K562 (cell line): ENCODE results near the gene BRF1. TPM values are rescaled to one million over a fixed set of nuclear protein-coding genes. Genes with fewer than 3 reads are reported as not detected.
A peak's percentile ranks its signal among the peaks of the same experiment; 100 is the strongest.

ENCODE experiments used
- ATAC-seq: fragments of 200-7000 bp; cut with Tn5 transposase; 3 replicates; pipeline ENCODE4 v1.9.1; 2020; ENCODE audit warnings: moderate library complexity
- BruUV-seq: library from RNA; stranded (reverse); fragments of 400-500 nt; replicated peaks from 2 replicates; lab custom pipeline; 2021; lab: Mats Ljungman, UMichigan
- CTCF ChIA-PET: fragments of 300-600 bp; formaldehyde crosslinking; extraction: SDS; loops from one replicate; lab custom pipeline; 2021; ENCODE audit warnings: low intra/inter-chr PET ratio; lab: Yijun Ruan, JAX
- POLR2A ChIA-PET: fragments of 300-600, 350-650 bp; sonication (Branson Sonifier 250); formaldehyde crosslinking; extraction: SDS; loops from one replicate; lab custom pipeline; 2021; ENCODE audit warnings: antibody characterized with exemption, inconsistent platforms; lab: Yijun Ruan, JAX
- DNase-seq, 4 experiments: peaks; one replicate each; pipeline versions ENCODE4 v3.0.0 to v3.0.0-alpha.2; 2011 to 2018; ENCODE audit warnings: low spot score in 3 of 4, mixed read lengths in 3 of 4; ENCODE audit errors: extremely low read depth in 1 of 4
- FAIRE-seq: peaks from 2 replicates; lab custom pipeline; 2011; peaks lifted over from hg19 to GRCh38; lab: Jason Lieb, UNC
- H2AFZ ChIP-seq: 2 replicates; pipeline ENCODE4 v1.6.0; 2011; ENCODE audit warnings: low read depth, low read length, control low read depth, inconsistent platforms
- H3K27ac ChIP-seq: fragments of 200-600 bp; 3 replicates; pipeline ENCODE4 v1.8.0; 2011; ENCODE audit warnings: low read depth, mild to moderate bottlenecking, control low read depth, inconsistent platforms, low read length, moderate library complexity, mixed read lengths; ENCODE audit errors: extremely low read depth
- H3K27me3 ChIP-seq, 2 experiments: fragments of 300-600 bp in 1 of 2; 2 replicates in 1 of 2; 3 replicates in 1 of 2; pipeline versions ENCODE4 v1.6.0 to v1.8.0; 2011; ENCODE audit warnings: inconsistent platforms in 2 of 2, low read length in 2 of 2, mild to moderate bottlenecking in 1 of 2, mixed read lengths in 1 of 2, moderate library complexity in 1 of 2; ENCODE audit not compliant: control insufficient read depth in 2 of 2, insufficient read depth in 2 of 2
- H3K36me3 ChIP-seq: fragments of 300-600 bp; 3 replicates; pipeline ENCODE4 v1.8.0; 2011; ENCODE audit warnings: mild to moderate bottlenecking, low read length, inconsistent platforms; ENCODE audit not compliant: control insufficient read depth, insufficient read depth
- H3K4me1 ChIP-seq, 2 experiments: fragments of 200-600 bp in 1 of 2; replicated peaks in 1 of 2; 2 replicates in 1 of 2; 3 replicates in 1 of 2; pipeline versions ENCODE4 v1.5.1 to v1.8.0; 2011; ENCODE audit warnings: inconsistent platforms in 2 of 2, low read length in 2 of 2, mild to moderate bottlenecking in 1 of 2, mixed read lengths in 1 of 2, moderate library complexity in 1 of 2; ENCODE audit not compliant: control insufficient read depth in 2 of 2, insufficient read depth in 2 of 2
- H3K4me2 ChIP-seq: 2 replicates; pipeline ENCODE4 v1.6.1; 2011; ENCODE audit warnings: low read length, control low read depth, inconsistent platforms, mixed read lengths; ENCODE audit not compliant: insufficient read depth
- H3K4me3 ChIP-seq: fragments of 200-600 bp; sonication (generic), shearing (Covaris generic); 2 replicates; pipeline ENCODE4 v1.5.1; 2016; ENCODE audit warnings: control low read depth, inconsistent platforms
- H3K79me2 ChIP-seq: fragments of 200-600 bp; 3 replicates; pipeline ENCODE4 v1.8.0; 2011; ENCODE audit warnings: low read length, inconsistent platforms; ENCODE audit not compliant: control insufficient read depth, insufficient read depth
- H3K9ac ChIP-seq, 2 experiments: 2 replicates each; pipeline versions ENCODE4 v1.6.0 to v1.6.1; 2011; ENCODE audit warnings: low read depth in 2 of 2, low read length in 2 of 2, control low read depth in 1 of 2, inconsistent platforms in 1 of 2, mild to moderate bottlenecking in 1 of 2, mixed read lengths in 1 of 2; ENCODE audit not compliant: insufficient read depth in 1 of 2
- H3K9me1 ChIP-seq: one replicate; pipeline ENCODE4 v1.6.0; 2011; ENCODE audit warnings: inconsistent platforms, mild to moderate bottlenecking, low read length, moderate library complexity; ENCODE audit not compliant: control insufficient read depth, insufficient read depth
- H3K9me3 ChIP-seq: replicated peaks from 2 replicates; pipeline ENCODE4 v1.5.1; 2011; ENCODE audit warnings: low read depth, low read length, inconsistent platforms; ENCODE audit not compliant: control insufficient read depth, insufficient read depth
- H4K20me1 ChIP-seq: replicated peaks from 2 replicates; pipeline ENCODE4 v1.6.1; 2011; ENCODE audit warnings: low read length, inconsistent platforms, mixed read lengths; ENCODE audit not compliant: control insufficient read depth, insufficient read depth
- E2F5 ChIP-seq: sonication (generic); formaldehyde crosslinking; IDR thresholded peaks from 2 replicates; pipeline ENCODE4 v1.8.0; 2022; ENCODE audit warnings: mild to moderate bottlenecking, missing genetic modification reagents
- ELF4 ChIP-seq: fragments of 450-650 bp; formaldehyde crosslinking; IDR thresholded peaks from 2 replicates; pipeline ENCODE4 v1.4.0; 2022; ENCODE audit warnings: missing genetic modification characterization
- FOXJ2 ChIP-seq: fragments of 200-800 bp; sonication (Bioruptor generic); IDR thresholded peaks from 2 replicates; pipeline ENCODE4 v1.6.1; 2016; ENCODE audit warnings: missing genetic modification characterization, missing compliant biosample characterization
- IRF2 ChIP-seq: sonication (generic); formaldehyde crosslinking; IDR thresholded peaks from 2 replicates; pipeline ENCODE4 v1.8.1; 2022; ENCODE audit warnings: mild to moderate bottlenecking, missing genetic modification reagents
- JUNB ChIP-seq: fragments of 450-650 bp; formaldehyde crosslinking; conservative IDR thresholded peaks from 2 replicates; pipeline ENCODE4 v1.4.0; 2020; ENCODE audit warnings: mild to moderate bottlenecking
- MNT ChIP-seq, 2 experiments: fragments of 450-650 bp; conservative IDR thresholded peaks; 2 replicates each; pipeline ENCODE4 v1.6.1; 2017; ENCODE audit warnings: mild to moderate bottlenecking in 2 of 2, moderate library complexity in 2 of 2
- NFXL1 ChIP-seq: fragments of 450-650 bp; formaldehyde crosslinking; IDR thresholded peaks from 2 replicates; pipeline ENCODE4 v1.4.0; 2021; ENCODE audit warnings: mild to moderate bottlenecking
- PCBP1 ChIP-seq: fragments of 200-400 bp; formaldehyde crosslinking; IDR thresholded peaks from 2 replicates; pipeline ENCODE4 v1.6.1; 2018; ENCODE audit warnings: mild to moderate bottlenecking, low read depth, low read length; ENCODE audit not compliant: poor library complexity, severe bottlenecking
- USF1 ChIP-seq: sonication (generic); formaldehyde crosslinking; IDR thresholded peaks from 2 replicates; pipeline ENCODE4 v1.9.0; 2022; ENCODE audit warnings: mild to moderate bottlenecking, missing genetic modification reagents
- ZNF740 ChIP-seq, 3 experiments: fragments of 200-800 bp in 1 of 3; sonication (Bioruptor generic) in 1 of 3; sonication (generic) in 1 of 3; formaldehyde crosslinking in 1 of 3; IDR thresholded peaks; 2 replicates each; pipeline versions ENCODE4 v1.6.1 to v1.8.0; 2016 to 2022; ENCODE audit warnings: mild to moderate bottlenecking in 2 of 3, missing compliant biosample characterization in 2 of 3, missing genetic modification characterization in 2 of 3, missing genetic modification reagents in 1 of 3
- WGBS: fragments of 100-300 bp; shearing (Covaris generic); methylation state at CpG from one replicate; pipeline ENCODE4 v1.1.6; 2016; ENCODE audit warnings: low coverage, mixed read lengths; ENCODE audit not compliant: insufficient coverage; ENCODE audit errors: missing lambda C conversion rate; 5-methylcytosine and 5-hydroxymethylcytosine counted together
- in situ Hi-C: fragments of 300-500 bp; cut with MboI; formaldehyde crosslinking; loops from 4 replicates; pipeline ENCODE4 v1.15.0; 2018; ENCODE audit warnings: inconsistent platforms, mixed read lengths
- intact Hi-C: fragments of 100-400 bp; cut with micrococcal nuclease; formaldehyde crosslinking; loops from 2 replicates; pipeline ENCODE4 v1.14.2; 2022
- polyA plus RNA-seq, 8 experiments: library from polyadenylated mRNA; depleted of rRNA in 4 of 8; stranded (reverse) in 5 of 8; unstranded in 3 of 8; fragments of >200 nt; fragmentation: Nextera tagmentation in 2 of 8; fragmentation: Illumina TruSeq in 1 of 8; extraction: Ambion mirVana in 2 of 8; extraction: Trizol in 1 of 8; gene quantifications; 2 replicates each; pipeline versions ENCODE4 v1.2.1 to v1.2.3, GENCODE V29; 2011 to 2014; ENCODE audit warnings: inconsistent platforms in 1 of 8, missing spikeins in 1 of 8
- total RNA-seq, 7 experiments: library from RNA; depleted of rRNA in 6 of 7; stranded (reverse); fragments of >200 nt in 6 of 7; fragmentation: Illumina TruSeq in 2 of 7; extraction: Trizol in 2 of 7; gene quantifications; 2 replicates each; pipeline versions ENCODE4 v1.2.1 to v1.2.3, GENCODE V29; 2011 to 2021; ENCODE audit warnings: low replicate concordance in 1 of 7

Gene BRF1
- total and polyA plus RNA-seq, 9 of the 15 experiments (the other 6 are each of a cell fraction or from before 2014, with no cell fraction given) = 0.14 to 24.6 (median 8.2) TPM

GRCh38 chr14:105198588-105198987, 102.2 kb downstream of the BRF1 start:
- WGBS = 61% methylated on average over 3 of the region's 4 CpGs
- no peak for TF ChIP-seq PCBP1
- no peak for ATAC-seq
- no peaks in the 10 kb centered on the region for H3K9me1 ChIP-seq
- peaks cover 0 to 12% of the 10 kb centered on the region in 2 experiments; a peak in 2 of 5 replicates for H3K27me3 ChIP-seq
- no peak overlapping the region for H3K27ac ChIP-seq
- H3K36me3 ChIP-seq = no peaks in the 10 kb centered on the region
- no peak for FAIRE-seq
- in situ Hi-C loops = no loop called here
- BruUV-seq = no TSS peak
- H3K9me3 ChIP-seq = no peaks in the 10 kb centered on the region
- no peak for DNase-seq
- no peak overlapping the region for H2AFZ ChIP-seq
- no peak overlapping the region for H3K4me3 ChIP-seq
- intact Hi-C loops = no loop called here
- H3K4me2 ChIP-seq = peak overlapping the region; percentile 29
- no peak overlapping the region; a peak in 1 of 4 replicates for H3K9ac ChIP-seq
- CTCF ChIA-PET = no interaction called here
- H4K20me1 ChIP-seq = 0 out of 2 replicates have a peak, but pooled peaks cover 4% of the 10 kb centered on the region
- H3K4me1 ChIP-seq = peaks cover 6 to 72% of the 10 kb centered on the region in 2 experiments; a peak in 3 of 5 replicates
- POLR2A ChIA-PET = no interaction called here
- H3K79me2 ChIP-seq = no peaks in the 10 kb centered on the region

GRCh38 chr14:105197211-105197641, 103.6 kb downstream of the BRF1 start:
- in situ Hi-C loops (no loop called here), intact Hi-C loops (no loop called here)
- ChIA-PET POLR2A (interaction anchor here (0.5 kb wide), 1 partner anchor 88 kb away, joined by 3 read pairs; no protein-coding TSS in a partner anchor), CTCF (no interaction called here)
- FAIRE-seq = no peak
- Histone ChIP-seq H3K4me2 (no peak overlapping the region), H3K4me1 (peaks cover 6 to 77% of the 10 kb centered on the region in 2 experiments; a peak in 3 of 5 replicates), H4K20me1 (no peaks in the 10 kb centered on the region), H3K79me2 (no peaks in the 10 kb centered on the region), H3K27ac (no peak overlapping the region), H3K9me3 (no peaks in the 10 kb centered on the region), H3K9ac (no peak overlapping the region), H3K4me3 (no peak overlapping the region), H3K27me3 (peaks cover 0 to 12% of the 10 kb centered on the region in 2 experiments; a peak in 2 of 5 replicates), H2AFZ (no peak overlapping the region), H3K9me1 (no peaks in the 10 kb centered on the region), H3K36me3 (no peaks in the 10 kb centered on the region)
- peak; percentile 11; the same call in 1 of the 3 replicates for ATAC-seq
- no TSS peak for BruUV-seq
- peak in 1 of 4 experiments; percentile 34 for DNase-seq
- 11% methylated on average over 5 of the region's 15 CpGs for WGBS
- TF ChIP-seq MNT (conservative IDR thresholded peaks at IDR 0.05) = peak; percentile 41 to 48
- TF ChIP-seq JUNB (CRISPR knock-in tag) = no peak
- TF ChIP-seq IRF2 (CRISPR knock-in tag) = no peak
- TF ChIP-seq ELF4 = no peak
- TF ChIP-seq ZNF740 (CRISPR knock-in tag; IDR thresholded peaks at IDR 0.05) = 0 out of 2 replicates have a peak, but pooled peaks have one; percentile 40
- TF ChIP-seq ZNF740 (tag; IDR thresholded peaks at IDR 0.05) = no peak
- TF ChIP-seq NFXL1 = no peak
- TF ChIP-seq FOXJ2 = no peak
- TF ChIP-seq USF1 (CRISPR knock-in tag) = peak; percentile 43; the same call in 1 of the 2 replicates
- TF ChIP-seq E2F5 = no peak
